ENCODE results near the gene LILRA5.
A peak's percentile ranks its signal among the peaks of the same experiment; 100 is the strongest.
"Not testable (repeated sequence)": the region's sequence is repeated elsewhere in the genome, so short reads cannot be mapped to it uniquely, and the experiment has no call there.

Gene LILRA5

GRCh38 chr19:54272181-54272580 is 40.8 kb downstream of the LILRA5 start:
- DNase-seq, result not testable (repeated sequence)

- not testable (repeated sequence) for DNase-seq
These were observed 41.4 kb downstream of the LILRA5 start for GRCh38 chr19:54271587-54271986.

GRCh38 chr19:54271106-54271505 is 41.9 kb downstream of the LILRA5 start:
- DNase-seq, result no peak

- DNase-seq, result no peak
These were observed 44.0 kb downstream of the LILRA5 start for GRCh38 chr19:54268936-54269335.

GRCh38 chr19:54266133-54266532 is 46.8 kb downstream of the LILRA5 start:
- DNase-seq, result peak; percentile 42 to 57

- DNase-seq, result no peak
These were observed 50.5 kb downstream of the LILRA5 start for GRCh38 chr19:54262470-54262869.

- DNase-seq, result no peak
These were observed 50.9 kb downstream of the LILRA5 start for GRCh38 chr19:54262066-54262465.

- no peak for DNase-seq
These were observed 55.9 kb downstream of the LILRA5 start, which contains the start of gene LILRB5 for GRCh38 chr19:54257116-54257480. Gene LILRB5, minus strand, starts transcription at chr19:54257273. Its CDS starts 80 bp downstream, at chr19:54257193.

All from NCI-H524 (cell line).